GM21515 (cell line): ENCODE results near the gene ANAPC13.
A peak's percentile ranks its signal among the peaks of the same experiment; 100 is the strongest.

ENCODE experiments used
- ATAC-seq: cut with Tn5 transposase; IDR thresholded peaks from one replicate; pipeline ENCODE4 v1.9.1; 2021; ENCODE audit not compliant: unreplicated experiment

ANAPC13 gene, protein sequence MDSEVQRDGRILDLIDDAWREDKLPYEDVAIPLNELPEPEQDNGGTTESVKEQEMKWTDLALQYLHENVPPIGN

DNA sequence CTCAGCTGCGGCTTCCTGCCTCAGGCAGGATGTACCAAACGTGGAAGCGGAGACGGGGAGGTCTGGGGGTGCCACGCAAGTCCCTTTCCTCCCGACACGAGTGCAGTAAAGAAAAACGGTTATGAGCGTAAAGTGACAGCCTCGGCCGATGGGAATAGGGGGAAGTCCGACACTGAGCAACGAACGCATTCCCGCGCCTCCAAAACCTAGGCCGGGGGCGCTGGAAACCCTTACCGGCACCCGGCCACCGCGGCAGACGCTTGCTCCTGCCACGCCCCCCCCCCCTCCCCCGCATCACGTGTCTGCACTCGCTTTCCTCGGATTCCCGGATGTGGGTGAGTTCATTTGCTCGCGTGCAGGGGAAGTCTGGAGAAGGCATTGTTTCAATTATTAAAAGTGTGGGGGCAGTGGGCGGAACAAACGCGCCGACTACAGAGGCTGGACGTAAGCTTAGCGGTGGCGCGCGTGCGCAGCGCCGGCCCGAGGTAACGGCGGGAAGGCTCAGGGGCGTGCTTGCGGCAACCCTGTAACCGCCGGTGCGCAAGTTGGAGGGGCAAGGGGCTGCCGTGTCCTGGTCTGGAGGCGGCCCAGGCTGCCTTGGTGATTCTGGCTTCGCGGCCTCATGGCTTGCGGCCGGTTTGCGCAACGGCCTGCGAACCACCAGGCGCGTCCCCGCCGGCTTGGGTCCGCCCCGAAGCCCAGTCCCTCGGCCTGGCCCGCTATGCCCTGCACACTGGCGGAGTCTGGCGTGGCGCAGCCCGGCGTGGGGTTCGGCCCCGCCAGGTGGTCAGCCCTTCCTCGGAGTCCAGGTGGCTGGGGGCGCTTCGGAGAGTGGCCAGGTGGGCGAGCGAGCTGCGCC is at the start of gene ANAPC13, which contains the start of gene CEP63:
ANAPC13 (minus strand) TSS at position 268 of the 859 bp plus-strand sequence. CDS start 3,081 bp downstream, outside the sequence.
CEP63 (plus strand) TSS at position 340 of the 859 bp plus-strand sequence. CDS start 9,264 bp downstream, outside the sequence.
- peak; percentile 79 for ATAC-seq

DNA sequence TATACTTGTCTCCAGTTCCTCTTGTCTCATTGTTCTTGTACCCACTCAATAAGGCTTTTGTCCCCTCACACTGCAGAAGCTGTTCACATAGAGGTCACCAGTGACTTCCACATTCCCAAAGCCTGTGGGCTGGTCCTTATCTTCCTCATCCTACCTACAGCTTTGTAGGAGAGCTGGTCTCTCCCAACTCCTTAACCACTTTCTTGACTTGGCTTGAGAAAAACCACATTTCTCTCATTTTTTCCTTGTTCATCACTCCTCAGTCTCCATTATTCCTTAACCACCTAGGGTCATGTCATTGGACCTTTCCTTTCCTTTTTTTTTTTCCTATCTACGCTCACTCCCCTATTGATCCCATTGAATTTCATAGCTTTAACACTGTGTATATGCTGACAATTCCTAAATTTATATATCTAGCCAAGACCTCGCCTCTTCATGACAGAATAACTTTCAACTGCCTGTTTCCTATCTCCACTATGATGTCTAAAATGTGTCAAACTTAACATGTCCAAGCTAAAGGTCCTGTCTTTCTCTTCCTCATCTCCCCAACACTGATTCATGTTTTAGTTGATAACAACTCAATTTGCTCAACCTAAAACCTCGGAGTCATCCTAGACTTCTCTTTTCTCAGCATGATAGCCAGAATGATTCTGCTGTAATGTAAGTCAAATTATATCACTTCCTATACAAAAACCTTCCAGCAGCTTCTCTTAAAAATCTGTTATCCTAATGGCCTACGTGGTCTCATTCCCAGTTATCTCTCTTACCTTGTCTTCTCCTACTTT is 49.6 kb upstream of the ANAPC13 start:
- no peak for ATAC-seq

DNA sequence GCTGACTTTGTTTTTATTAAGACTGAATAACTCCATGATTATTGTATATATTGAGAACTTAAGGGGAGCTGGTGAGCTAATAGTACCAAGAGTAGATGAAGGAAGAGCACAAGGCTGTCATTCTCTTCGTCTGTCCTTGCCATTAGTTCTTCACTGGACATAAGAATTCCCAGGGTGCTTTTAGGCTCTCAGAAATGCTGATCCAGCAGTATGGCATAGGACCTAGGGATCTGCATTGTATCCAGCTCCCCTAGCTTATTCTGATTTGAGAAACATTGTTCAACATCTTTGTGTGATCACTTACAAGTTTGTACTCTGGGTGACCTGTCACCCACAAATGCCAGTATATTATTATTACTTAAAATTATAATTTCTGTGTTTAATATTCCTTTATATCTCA is 47.7 kb upstream of the ANAPC13 start:
- ATAC-seq: no peak

DNA sequence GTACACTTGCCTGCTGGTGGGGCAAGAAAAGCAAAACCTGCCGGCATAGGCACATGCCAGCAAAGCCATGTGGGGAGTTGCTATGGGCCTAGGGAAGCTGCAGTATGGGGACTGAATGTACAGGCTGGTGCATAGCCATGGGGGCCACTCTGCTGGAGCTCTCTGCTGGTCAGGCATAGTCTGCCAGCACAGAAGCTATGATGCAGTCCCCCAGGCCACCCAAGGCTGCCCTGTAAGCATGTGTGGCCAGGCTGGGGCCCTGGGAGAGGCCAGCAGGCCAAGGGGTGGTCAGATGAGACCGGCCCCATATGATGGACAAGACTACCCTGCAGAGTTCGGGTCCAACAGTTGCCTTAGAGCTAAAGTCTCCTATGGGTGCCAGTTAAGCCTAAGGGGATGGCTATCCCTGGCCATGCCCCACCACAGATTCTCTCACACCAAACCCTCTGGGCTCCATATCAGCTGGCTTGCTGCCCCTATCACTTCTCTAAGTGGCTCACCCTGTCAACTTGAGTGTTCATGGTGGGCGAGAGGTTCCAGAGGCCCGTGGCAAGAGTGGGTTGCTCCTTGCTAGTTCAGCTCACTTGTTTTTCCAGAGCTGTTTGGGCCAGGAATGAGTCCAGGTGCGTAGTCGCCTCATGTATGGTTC is 41.9 kb upstream of the ANAPC13 start:
- no peak for ATAC-seq

DNA sequence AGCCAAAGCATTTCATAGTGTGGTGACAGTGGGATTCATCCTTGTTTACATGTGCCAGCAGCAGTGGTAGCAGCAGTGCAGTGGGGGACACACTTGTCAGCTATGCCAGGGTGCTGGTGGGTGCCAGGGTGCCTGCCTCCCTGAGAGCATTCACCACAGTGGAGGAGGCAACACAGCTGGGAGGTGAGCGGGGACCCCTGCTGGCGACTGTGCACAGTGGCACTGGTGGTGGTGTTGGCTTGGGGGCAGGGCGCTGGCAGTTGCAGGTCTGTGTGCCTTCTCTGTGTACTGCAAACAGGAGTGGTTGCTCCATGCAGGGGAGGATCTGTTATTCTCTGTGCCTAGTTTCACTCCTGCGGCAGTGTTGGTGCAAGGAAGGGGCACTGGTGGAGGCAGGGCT is 41.3 kb upstream of the ANAPC13 start:
- no peak for ATAC-seq

DNA sequence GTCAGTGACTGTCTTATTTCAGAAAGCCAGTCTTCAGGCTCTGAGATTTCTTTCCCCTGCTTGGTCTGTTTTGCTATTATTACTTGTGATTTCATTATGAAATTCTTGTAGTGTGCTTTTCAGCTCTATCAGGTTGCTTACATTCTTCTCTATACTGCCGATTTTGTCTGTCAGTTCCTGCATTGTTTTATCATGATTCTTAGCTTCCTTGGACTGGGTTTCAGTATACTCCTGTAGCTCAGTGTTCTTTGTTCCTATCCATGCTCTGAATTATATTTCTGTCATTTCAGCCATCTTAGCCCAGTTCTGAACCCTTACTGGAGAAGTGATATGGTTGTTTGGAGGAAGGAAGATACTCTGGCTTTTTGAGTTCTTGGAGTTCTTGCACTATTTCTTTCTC is 40.5 kb upstream of the ANAPC13 start:
- ATAC-seq: no peak

DNA sequence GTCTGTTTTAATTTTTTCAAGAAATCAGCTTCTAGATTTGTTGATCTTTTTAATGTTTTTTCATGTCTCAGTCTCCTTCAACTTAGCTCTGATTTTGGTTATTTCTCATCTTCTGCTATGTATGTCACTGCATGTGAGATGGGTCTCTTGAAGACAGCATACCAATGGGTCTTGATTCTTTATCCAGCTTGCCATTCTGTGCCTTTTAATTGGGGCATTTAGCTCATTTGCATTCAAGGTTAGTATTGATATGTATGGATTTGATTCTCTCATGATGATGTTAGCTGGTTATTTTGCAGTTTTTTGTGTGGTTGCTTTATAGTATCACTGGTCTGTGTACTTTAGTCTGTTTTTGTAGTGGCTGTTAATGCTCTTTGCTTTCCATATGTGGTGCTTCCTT is 39.5 kb upstream of the ANAPC13 start:
- ATAC-seq: no peak

DNA sequence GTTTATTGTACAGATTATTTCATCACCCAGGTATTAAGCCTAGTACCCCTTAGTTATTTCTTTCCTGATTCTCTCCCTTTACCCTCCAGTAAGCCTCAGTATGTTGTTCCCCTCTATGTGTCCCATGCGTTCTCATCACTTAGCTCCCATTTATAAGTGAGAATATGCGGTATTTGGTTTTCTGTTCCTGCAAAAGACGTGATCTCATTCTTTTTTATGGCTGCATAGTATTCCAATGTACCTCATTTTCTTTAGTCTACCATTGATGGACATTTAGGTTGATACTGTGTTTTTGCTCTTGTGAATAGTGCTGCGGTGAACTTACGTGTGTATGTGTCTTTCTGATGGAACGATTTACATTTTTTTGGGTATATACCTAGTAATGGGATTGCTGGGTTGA is 36.8 kb upstream of the ANAPC13 start:
- ATAC-seq: no peak

DNA sequence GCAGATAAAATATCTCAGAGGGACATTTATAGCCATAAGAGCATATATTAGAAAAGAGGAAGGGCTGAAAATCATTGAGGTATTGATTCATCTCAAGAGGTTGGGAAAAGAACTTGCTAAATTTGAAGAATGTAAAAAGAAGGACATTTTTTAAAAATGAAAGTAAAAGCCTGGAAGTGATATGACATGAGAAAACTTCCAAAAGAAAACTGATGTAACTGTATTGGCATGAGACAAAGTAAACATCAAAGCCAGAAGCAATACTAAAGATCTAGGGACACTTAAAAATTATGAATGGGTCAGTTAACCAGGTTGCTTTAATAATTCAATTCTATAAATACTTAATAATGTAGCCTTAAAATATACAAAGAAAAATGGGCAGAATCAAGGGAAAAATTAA is 32.0 kb upstream of the ANAPC13 start:
- no peak for ATAC-seq

DNA sequence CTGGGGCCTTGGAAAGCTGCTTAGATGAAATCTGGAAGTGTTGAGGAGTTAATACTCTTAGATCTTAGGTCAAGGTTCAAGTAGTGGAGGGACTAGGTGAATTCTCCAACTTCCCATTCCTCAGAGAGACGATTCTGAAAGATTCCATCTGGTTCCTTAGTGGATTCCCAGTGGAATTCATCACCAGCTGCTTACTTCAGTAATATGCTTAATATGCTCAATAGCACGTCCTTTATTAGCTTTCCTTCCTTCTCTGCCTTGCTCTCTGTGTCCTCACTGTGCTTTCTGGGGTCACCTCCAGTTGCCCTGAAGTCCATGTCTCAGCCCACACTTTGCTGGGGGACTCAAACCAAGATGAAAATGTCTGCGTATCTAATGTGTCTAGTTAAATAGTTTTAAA is 31.1 kb upstream of the ANAPC13 start:
- no peak for ATAC-seq

DNA sequence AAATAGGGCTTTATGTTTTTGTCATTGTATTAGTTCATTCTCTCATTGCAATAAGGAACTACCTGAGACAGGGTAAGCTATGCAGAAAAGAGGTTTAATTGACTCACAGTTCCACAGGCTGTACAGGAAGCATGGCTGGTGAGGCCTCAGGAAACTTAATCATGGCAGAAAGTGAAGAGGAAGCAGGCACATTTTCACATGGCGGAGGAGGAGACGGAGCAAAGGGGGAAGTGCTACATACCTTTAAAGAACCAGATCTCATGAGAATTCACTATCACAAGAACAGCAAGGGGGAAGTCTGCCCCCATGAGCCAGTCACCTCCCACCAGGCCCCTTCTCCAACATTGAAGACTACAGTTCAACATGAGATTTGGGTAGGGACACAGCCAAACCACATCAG is 25.7 kb upstream of the ANAPC13 start:
- ATAC-seq: no peak

DNA sequence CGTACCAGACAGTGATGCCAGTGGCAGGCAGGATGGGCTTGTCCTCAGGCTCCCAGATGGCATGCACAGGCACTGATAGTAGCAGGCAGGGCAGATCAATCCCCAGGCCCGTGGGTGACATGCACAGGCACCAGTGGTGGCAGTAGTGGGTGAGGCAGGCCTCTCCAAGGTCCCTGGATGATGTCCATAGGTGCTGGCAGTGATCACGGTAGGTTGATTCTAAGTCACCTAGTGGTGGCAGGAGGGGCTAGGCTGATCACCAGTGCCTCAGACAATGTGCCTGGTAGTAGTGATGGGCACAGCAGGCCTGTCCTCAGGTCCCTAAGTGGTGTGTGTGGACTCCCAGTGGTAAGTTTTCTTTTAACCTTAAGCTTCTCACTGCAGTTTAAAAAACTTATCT is 19.7 kb upstream of the ANAPC13 start:
- ATAC-seq: no peak

DNA sequence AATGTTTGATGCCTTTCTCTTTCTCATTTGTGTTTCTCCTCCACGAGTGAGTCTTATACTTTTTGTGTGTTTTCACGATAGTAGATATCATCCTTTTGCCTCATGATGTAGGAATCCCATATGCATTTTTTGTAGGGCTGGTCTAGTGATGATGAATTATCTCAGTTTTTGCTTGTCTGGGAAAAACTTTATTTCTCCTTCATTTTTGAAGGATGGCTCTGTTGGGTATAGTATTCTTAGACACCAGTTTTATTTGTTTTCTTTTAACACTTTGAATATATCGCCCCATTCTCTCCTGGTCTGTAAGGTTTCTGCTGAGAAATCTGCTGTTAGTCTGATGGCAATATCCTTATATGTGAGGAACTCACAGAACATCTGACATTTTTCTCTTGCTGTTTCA is 18.3 kb upstream of the ANAPC13 start:
- no peak for ATAC-seq

DNA sequence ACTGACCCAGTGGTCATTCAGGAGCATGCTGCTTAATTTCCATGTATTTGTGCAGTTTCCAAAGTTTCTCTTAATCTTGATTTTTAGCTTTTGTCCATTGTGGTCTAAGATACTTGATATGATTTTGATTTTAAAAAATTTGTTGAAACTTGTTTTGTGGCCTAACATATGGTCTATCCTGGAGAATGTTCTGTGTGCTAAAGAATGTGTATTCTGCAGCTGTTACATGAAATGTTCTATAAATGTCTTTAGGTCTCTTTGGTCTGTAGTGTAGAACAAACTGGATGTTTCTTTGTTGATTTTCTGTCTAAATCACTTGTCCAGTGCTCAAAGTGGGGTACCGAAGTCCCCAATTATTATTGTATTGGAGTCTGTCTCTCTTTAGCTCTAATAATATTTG is 17.5 kb upstream of the ANAPC13 start:
- ATAC-seq: no peak

DNA sequence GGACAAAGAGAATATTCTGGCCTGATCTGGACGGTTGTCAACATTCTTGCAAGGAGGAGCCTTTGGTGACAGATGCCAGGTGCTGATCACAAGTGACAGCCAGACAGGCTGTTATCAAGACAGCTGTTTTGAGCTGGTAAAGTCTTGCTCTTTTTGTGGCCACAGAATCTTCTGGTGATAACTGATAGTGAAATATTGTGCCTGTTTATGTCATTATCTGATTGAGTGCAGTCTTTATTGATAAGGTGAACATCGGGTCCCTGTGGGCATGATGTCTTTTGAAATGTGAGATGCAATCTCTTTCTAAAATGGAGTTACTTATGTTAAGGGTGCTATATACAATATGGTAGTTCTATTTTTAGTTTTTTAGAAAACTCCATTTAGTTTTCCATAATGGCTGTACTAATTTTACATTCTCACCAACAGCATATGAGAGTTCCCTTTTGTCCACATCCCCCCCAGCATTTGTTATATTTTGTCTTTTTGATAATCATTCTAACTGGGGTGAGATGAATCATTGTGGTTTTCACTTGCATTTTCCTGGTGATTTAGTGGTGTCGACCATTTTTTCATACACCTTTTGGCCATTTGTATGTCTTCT is 10.8 kb upstream of the ANAPC13 start:
- ATAC-seq: no peak

DNA sequence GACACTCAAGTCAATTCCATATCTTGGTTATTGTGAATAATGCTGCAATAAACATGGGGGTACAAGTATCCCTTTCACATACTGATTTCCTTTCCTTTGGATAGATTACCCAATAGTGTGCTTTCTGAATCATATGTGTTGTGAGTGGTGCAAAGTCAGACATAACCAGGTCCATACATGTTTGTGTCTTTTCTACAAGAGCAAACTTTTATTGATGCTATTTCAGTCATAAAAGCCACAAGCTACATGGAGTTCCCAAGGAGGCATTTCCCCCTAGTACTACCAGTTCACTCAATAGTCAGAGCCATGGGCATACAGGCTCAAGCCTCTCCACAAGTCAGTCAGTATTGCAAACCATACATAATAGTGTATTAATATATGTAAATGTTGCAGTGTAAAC is 10.2 kb upstream of the ANAPC13 start:
- ATAC-seq: no peak

DNA sequence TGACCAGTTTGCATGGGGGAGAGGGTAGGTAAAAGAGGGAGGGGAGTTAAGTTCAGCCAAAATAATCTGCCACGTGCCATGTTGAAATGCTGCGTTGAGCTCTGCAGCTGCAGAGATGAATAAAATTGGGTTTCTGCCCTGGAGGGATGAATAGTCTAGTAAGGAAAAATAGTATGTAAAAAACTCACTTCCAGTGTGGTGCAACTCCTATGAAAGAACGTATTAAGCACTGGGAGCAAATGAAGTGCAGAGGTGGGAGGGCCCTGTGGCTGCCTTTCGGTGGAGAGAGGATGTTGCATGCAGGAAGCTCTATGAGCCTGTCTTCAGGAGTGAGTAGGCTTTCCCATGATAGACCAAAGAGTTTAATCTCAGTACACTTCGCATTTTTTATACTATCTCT is 8.7 kb upstream of the ANAPC13 start:
- ATAC-seq: no peak

DNA sequence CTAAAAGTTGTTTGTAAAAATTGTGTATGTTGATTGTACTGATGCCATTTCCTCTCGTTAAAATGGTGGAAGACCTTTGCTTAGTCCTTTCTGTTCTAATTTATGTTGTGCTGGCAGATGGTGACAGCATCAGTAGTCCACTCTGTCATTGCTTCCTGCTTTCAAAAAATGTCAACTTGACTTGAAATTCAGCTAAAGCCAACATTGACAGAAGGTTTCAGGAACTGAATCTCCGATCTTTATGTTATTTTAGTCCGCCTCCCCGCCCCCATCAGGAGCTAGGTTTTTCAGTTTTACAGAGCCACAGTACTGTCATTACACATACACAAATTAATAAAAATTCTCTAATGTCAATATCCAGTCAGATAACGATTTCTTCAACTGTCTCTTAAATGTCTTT is 1.6 kb upstream of the ANAPC13 start:
- ATAC-seq: peak; percentile 17

DNA sequence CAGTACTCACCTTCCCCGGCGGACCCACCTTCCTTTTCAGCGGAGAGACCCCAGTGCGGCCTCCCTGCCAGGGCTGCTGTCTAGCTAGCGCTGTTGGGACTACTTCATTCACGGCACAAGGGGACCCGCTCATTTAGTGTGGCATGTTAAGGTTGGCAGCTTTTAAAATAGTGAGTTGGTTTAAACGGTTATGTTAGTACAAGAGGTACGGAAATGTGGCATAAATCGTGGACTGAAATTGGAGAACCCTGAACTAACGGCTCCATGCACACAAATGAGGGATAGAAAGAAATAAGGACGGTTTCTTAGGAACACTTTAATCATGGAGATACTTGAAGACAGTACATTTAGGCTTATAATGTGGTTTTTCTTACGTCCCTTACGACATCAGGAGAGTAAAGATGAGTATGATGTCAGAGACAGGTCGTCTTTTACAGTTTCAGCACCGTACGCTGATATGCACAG is 824 bp upstream of the ANAPC13 start:
- ATAC-seq: peak; percentile 1

DNA sequence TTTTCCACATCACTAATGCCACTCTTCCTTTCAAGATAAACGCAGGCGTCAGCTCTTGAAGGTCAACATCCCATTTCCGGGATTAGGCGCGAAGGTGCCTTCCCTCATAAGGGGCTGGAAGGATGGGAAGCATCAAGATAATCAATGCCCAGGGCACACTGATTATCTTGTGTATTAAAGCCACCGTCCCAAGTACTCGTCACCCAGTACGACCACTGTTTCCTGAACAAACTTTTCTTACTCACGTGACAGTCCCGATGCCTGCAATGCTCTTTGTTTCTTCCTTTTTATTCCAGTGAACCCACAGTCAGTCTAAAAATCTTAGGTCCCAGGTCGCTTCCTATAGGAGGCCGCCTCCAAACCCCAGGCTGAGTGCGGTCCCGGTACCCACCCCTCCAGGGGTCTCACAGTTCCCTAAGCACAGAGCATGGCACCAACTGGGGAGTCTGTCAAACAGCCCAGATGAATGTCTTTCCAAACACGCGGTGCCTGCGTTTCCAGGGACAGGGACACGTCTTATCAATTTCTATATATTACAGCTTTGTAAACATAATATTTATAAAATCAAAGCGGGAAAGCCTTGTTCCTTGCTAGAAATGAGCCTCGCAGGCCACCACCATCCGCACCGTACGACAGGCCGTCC is 589 bp downstream of the ANAPC13 start:
- peak; percentile 20 for ATAC-seq
